GM18511 (cell line): ENCODE data around the gene BCO2.

Experiments used
- ATAC-seq: cut with Tn5 transposase; IDR thresholded peaks from one replicate; pipeline ENCODE4 v1.9.1; 2021; ENCODE audit warnings: mild to moderate bottlenecking, moderate library complexity; ENCODE audit not compliant: unreplicated experiment

Gene BCO2

DNA sequence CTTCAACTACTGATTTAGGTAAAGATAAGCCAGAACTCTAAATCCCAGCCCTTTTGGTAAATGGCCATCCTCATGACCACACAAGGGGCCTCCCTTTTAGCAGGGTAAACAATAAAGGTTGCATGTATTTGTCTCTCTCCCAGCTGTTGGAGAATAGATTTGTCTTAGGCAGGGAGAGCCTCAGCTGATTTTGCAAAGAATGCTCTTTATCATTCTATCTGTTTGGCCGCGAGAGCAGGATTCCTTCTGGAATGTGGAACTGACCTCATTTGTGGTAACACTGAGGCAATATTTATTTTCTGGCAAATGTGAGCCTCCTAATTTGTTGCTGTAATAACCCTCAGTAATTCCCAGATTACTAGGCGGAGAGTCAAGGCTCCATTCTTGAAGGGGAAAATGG lies 66.2 kb downstream of the BCO2 start:
- ATAC-seq = no peak

DNA sequence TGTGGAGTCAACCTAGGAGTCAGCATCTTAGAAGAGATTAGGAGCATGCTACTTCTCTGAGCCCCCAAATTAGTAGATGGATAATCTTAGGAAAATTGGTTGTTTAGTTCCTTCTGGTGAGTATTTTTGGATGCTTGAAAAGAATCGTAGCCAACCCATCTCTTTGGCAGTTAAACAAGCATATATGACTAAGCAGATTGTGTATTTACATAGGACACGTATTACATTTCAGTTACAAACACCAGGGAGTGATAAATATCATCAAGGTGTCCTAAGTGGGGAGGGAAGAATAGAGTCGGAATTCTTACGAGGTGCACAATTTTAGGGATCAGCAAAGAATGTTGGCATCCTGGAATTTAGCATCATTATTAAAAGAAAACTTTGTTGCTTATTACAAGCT lies 71.9 kb downstream of the BCO2 start:
- no peak for ATAC-seq

GRCh38 chr11:112248201-112248600 lies 72.9 kb downstream of the BCO2 start:
- ATAC-seq = no peak

GRCh38 chr11:112249871-112250610 lies 74.7 kb downstream of the BCO2 start:
- no peak for ATAC-seq

DNA sequence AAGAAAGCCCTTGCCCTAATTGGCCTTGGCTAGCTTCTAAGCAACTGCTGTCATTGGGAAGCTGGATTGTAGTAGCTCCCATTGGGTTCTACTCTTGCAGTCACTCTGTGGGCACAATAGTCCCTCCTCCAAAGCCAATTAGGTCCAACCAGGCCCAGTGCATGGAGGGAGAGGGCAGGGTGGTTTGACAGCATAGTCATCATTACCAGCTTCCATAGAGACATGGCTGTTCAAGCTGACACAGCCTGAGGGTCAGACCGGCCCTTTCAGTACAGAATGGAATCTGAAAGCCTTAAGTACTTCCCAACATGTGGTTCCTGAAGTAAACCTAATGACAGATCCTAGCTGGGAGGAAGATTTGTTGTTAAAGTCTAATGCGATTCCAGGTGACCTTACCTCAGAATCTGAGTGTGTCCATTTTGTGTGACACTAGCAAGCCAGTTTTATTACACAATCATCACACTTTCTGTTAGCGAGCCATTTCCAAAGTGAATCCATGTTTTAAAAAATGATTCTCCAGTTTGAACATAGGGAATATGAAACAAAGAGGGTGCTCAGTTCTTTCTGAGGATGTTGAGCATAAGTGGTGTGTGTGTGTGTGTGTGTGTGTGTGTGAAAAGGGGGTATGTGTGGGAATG lies 78.4 kb downstream of the BCO2 start:
- ATAC-seq = no peak

- ATAC-seq = no peak
Measured at GRCh38 chr11:112255067-112255720, 79.9 kb downstream of the BCO2 start.

GRCh38 chr11:112260490-112260889 lies 85.2 kb downstream of the BCO2 start, which contains the start of gene PLET1:
PLET1 (minus strand) TSS chr11:112260860; CDS start chr11:112260589, 271 bp downstream.
- no peak for ATAC-seq

DNA sequence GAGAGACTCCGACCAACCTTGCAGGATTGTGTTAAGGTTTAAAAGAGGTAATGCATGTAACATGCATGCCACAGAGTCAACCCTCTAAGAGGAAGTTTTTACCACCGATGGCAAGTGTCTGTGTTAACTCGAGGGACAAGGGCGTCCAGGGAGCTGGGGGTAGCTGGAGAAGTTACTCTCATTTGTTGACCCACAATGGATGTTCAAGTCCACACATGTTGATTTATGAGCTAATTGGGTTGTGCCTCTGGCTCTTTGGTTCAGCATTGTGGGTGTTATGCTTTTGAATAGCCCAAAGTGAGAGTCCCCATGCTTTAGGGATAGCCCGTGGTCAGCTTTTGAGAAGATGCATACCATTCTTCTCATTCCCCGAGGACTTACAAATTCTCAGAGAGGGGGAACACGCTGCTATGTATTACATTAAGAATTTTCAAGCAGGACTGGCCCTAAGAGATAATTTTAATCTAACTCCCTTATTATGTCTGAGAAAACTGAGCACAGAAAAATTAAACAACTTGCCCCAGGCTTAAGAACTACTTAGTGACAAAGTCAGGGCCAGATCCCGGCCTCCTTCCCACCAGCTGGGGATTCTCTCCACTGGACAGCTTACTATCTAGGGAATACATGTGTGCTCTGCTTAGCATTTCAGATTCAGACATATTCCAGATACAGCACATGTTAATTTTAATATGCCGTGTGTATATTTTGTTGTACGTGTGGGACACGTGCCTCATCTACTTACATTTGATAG lies 90.5 kb downstream of the BCO2 start:
- no peak for ATAC-seq

GRCh38 chr11:112266410-112266778 lies 91.1 kb downstream of the BCO2 start:
- no peak for ATAC-seq

GRCh38 chr11:112267188-112267591 lies 91.9 kb downstream of the BCO2 start:
- no peak for ATAC-seq

DNA sequence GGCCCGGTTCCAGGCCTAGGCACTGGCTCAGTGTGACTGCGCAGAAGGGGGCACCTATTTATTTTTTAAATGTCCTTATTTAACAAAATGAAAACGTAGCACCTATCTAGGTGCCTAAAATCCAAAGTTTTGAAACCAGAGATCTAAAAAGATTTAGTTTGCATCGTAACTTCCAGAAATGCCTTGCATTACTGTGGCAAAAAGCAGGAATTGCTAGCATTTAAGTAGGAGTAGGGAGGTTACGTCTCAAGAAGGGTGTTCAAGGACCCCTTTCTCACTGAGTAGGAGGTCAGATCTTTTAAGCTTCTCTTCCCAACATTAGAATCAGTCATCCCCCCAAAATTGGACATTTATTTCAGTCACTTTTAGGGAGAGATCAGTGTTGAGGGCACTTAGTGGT lies 93.1 kb downstream of the BCO2 start:
- no peak for ATAC-seq
